H1 (cell line): Measurements from ENCODE around the gene LRRC4. TPM values are rescaled to one million over a fixed set of nuclear protein-coding genes. Genes with fewer than 3 reads are reported as not detected.

ENCODE experiments used
- ASH2L ChIP-seq: fragments of 200-600, 300-600 bp; sonication (generic); IDR thresholded peaks from one replicate; pipeline ENCODE4 v1.7.1; 2017; ENCODE audit warnings: low read length
- ATF2 ChIP-seq: IDR thresholded peaks from 2 replicates; pipeline ENCODE4 v1.6.1; 2012; ENCODE audit warnings: low read length, inconsistent platforms
- BRCA1 ChIP-seq: IDR thresholded peaks from 2 replicates; pipeline ENCODE4 v1.6.1; 2012; ENCODE audit warnings: low read depth, low read length, improper control_type of control experiment
- CTCF ChIP-seq, 3 experiments: IDR thresholded peaks; 1 replicate in 2 of 3; 2 replicates in 1 of 3; pipeline versions ENCODE4 v1.5.1 to v1.6.1; 2011; ENCODE audit warnings: low read length in 3 of 3, mild to moderate bottlenecking in 3 of 3, inconsistent platforms in 2 of 3, low read depth in 1 of 3, moderate library complexity in 1 of 3; ENCODE audit not compliant: insufficient read depth in 1 of 3; ENCODE audit errors: control extremely low read depth in 1 of 3
- HDAC6 ChIP-seq: IDR thresholded peaks from one replicate; pipeline ENCODE4 v1.7.1; 2012; ENCODE audit warnings: low read depth, mild to moderate bottlenecking, inconsistent platforms, low read length, moderate library complexity
- RFX5 ChIP-seq: IDR thresholded peaks from 2 replicates; pipeline ENCODE4 v1.6.1; 2011; ENCODE audit warnings: low read depth, low read length, improper control_type of control experiment, borderline replicate concordance
- TAF7 ChIP-seq: optimal IDR thresholded peaks from 2 replicates; pipeline ENCODE3; 2011; ENCODE audit warnings: low read depth, mild to moderate bottlenecking, inconsistent platforms, low read length, moderate library complexity, borderline replicate concordance
- polyA plus RNA-seq, 7 experiments: library from polyadenylated mRNA; depleted of rRNA in 3 of 7; stranded (reverse) in 5 of 7; unstranded in 2 of 7; fragments of >200 nt in 5 of 7; fragments of 200-250 nt in 2 of 7; gene quantifications; 1 replicate in 5 of 7; 2 replicates in 1 of 7; 4 replicates in 1 of 7; pipeline versions ENCODE4 v1.2.1 to v1.2.3, GENCODE V29; 2011 to 2013; ENCODE audit warnings: missing spikeins in 2 of 7, mixed read lengths in 2 of 7
- total RNA-seq: library from RNA; stranded (reverse); fragmentation: NEBNext Ultra II Directional; extraction: Animal tissue kit (Norgen Biotek cat#: 25700); gene quantifications from 2 replicates; pipeline ENCODE4 v1.2.1, GENCODE V29; 2021

LRRC4 gene
- total and polyA plus RNA-seq, 2 of the 8 experiments (the other 6 are each of a cell fraction or from before 2014, with no cell fraction given): 13.4 to 16.4 TPM

- no peak for TF ChIP-seq RFX5
- TF ChIP-seq BRCA1: no peak
- no peak for TF ChIP-seq CTCF (IDR thresholded peaks at IDR 0.05; ENCODE audit: control extremely low read depth in 1 of 3, insufficient read depth in 1 of 3, low read depth in 1 of 3, low read length in 3 of 3)
- TF ChIP-seq TAF7: no peak
- TF ChIP-seq ASH2L: no peak
- no peak for TF ChIP-seq HDAC6
- no peak for TF ChIP-seq ATF2
Measured at GRCh38 chr7:127995156-127995880, 35.9 kb downstream of the LRRC4 start (continued).
